GM12801 (cell line): ENCODE results near the gene RNU4-1.

ENCODE experiments used
- CTCF ChIP-seq: IDR thresholded peaks from one replicate; pipeline ENCODE4 v1.5.1; 2011; ENCODE audit warnings: control low read depth; ENCODE audit not compliant: insufficient read length; ENCODE audit errors: extremely low read depth

The RNU4-1 gene

GRCh38 chr12:120258323-120258896 lies 34.6 kb downstream of the RNU4-1 start:
- TF ChIP-seq CTCF: no peak

GRCh38 chr12:120257041-120257821 lies 35.8 kb downstream of the RNU4-1 start:
- no peak for TF ChIP-seq CTCF

GRCh38 chr12:120254809-120255208 lies 38.2 kb downstream of the RNU4-1 start:
- no peak for TF ChIP-seq CTCF

- no peak for TF ChIP-seq CTCF
These were observed 40.7 kb downstream of the RNU4-1 start for GRCh38 chr12:120252071-120252906.

- no peak for TF ChIP-seq CTCF
These were observed 42.9 kb downstream of the RNU4-1 start for GRCh38 chr12:120249875-120250795.

- no peak for TF ChIP-seq CTCF
These were observed 43.7 kb downstream of the RNU4-1 start for GRCh38 chr12:120249266-120249874.
